GM12878 (cell line): Measurements from ENCODE around the gene PAGE2. TPM values are rescaled to one million over a fixed set of nuclear protein-coding genes. Genes with fewer than 3 reads are reported as not detected.

Experiments used
- ATAC-seq: fragments of 200-7000 bp; cut with Tn5 transposase; 3 replicates; pipeline ENCODE4 v1.9.1; 2020; ENCODE audit warnings: mild to moderate bottlenecking, moderate library complexity
- BruUV-seq: library from RNA; stranded (reverse); fragments of 400-500 nt; replicated peaks from 2 replicates; lab custom pipeline; 2021; lab: Mats Ljungman, UMichigan
- CTCF ChIA-PET: fragments of 300-600 bp; sonication (Branson Sonifier 250); formaldehyde crosslinking; extraction: SDS; loops from one replicate; lab custom pipeline; 2021; ENCODE audit warnings: inconsistent platforms; lab: Yijun Ruan, JAX
- POLR2A ChIA-PET: fragments of 350-600 bp; formaldehyde crosslinking; extraction: SDS; loops from one replicate; lab custom pipeline; 2021; ENCODE audit warnings: inconsistent platforms; lab: Charles Lee
- RAD21 ChIA-PET: fragments of 300-600 bp; sonication (Branson Sonifier 250); formaldehyde crosslinking; loops from one replicate; lab custom pipeline; 2023; ENCODE audit warnings: antibody characterized with exemption; ENCODE audit not compliant: unreplicated experiment; lab: Charles Lee
- SMC1A ChIA-PET: fragments of 300-600 bp; sonication (Branson Sonifier 250); formaldehyde crosslinking; loops from one replicate; lab custom pipeline; 2023; ENCODE audit not compliant: unreplicated experiment, uncharacterized antibody; lab: Charles Lee
- DNase-seq: peaks from one replicate; pipeline ENCODE4 v3.0.0-alpha.2; 2011; ENCODE audit warnings: low read depth, low spot score
- FAIRE-seq: peaks from 3 replicates; lab custom pipeline; 2011; peaks lifted over from hg19 to GRCh38; lab: Jason Lieb, UNC
- H2AFZ ChIP-seq: 2 replicates; pipeline ENCODE4 v1.6.0; 2011; ENCODE audit warnings: low read depth, low read length, control low read depth; ENCODE audit not compliant: control insufficient read depth
- H3K27ac ChIP-seq: 2 replicates; pipeline ENCODE4 v1.5.1; 2011; ENCODE audit warnings: control low read depth; ENCODE audit not compliant: control insufficient read depth, insufficient read depth
- H3K27me3 ChIP-seq, 2 experiments: replicated peaks in 1 of 2; 2 replicates each; pipeline versions ENCODE4 v1.6.0 to v1.6.1; 2011; ENCODE audit warnings: low read length in 1 of 2; ENCODE audit not compliant: control insufficient read depth in 2 of 2, insufficient read depth in 2 of 2
- H3K36me3 ChIP-seq, 2 experiments: 2 replicates each; pipeline ENCODE4 v1.5.1; 2011; ENCODE audit warnings: low read length in 1 of 2; ENCODE audit not compliant: control insufficient read depth in 2 of 2, insufficient read depth in 2 of 2
- H3K4me1 ChIP-seq: 2 replicates; pipeline ENCODE4 v1.6.1; 2011; ENCODE audit warnings: mild to moderate bottlenecking, low read length, moderate library complexity, mixed read lengths; ENCODE audit not compliant: control insufficient read depth, insufficient read depth
- H3K4me2 ChIP-seq: 2 replicates; pipeline ENCODE4 v1.6.0; 2011; ENCODE audit warnings: control low read depth; ENCODE audit not compliant: control insufficient read depth, insufficient read depth
- H3K4me3 ChIP-seq: fragments of 200-600 bp; sonication (generic); 2 replicates; pipeline ENCODE4 v1.5.1; 2016
- H3K79me2 ChIP-seq: 2 replicates; pipeline ENCODE4 v1.6.0; 2011; ENCODE audit warnings: low read length; ENCODE audit not compliant: control insufficient read depth, insufficient read depth
- H3K9ac ChIP-seq: 2 replicates; pipeline ENCODE4 v1.8.0; 2011; ENCODE audit warnings: low read length, control low read depth, mixed read lengths; ENCODE audit not compliant: control insufficient read depth, insufficient read depth
- H3K9me3 ChIP-seq: replicated peaks from 3 replicates; pipeline ENCODE4 v1.5.1; 2011; ENCODE audit warnings: mild to moderate bottlenecking, low read length; ENCODE audit not compliant: control insufficient read depth, insufficient read depth
- H4K20me1 ChIP-seq: 2 replicates; pipeline ENCODE4 v1.6.0; 2011; ENCODE audit not compliant: control insufficient read depth, insufficient read depth
- BACH1 ChIP-seq: fragments of 450-650 bp; IDR thresholded peaks from 2 replicates; pipeline ENCODE4 v1.6.1; 2017; ENCODE audit warnings: mild to moderate bottlenecking, borderline replicate concordance
- BRCA1 ChIP-seq: IDR thresholded peaks from 2 replicates; pipeline ENCODE4 v1.6.1; 2011; ENCODE audit warnings: low read depth, low read length, improper control_type of control experiment
- EED ChIP-seq: sonication (generic); IDR thresholded peaks from 2 replicates; pipeline ENCODE4 v1.6.1; 2016; ENCODE audit warnings: antibody characterized with exemption, low read depth
- GABPA ChIP-seq: IDR thresholded peaks from 2 replicates; pipeline ENCODE4 v1.6.1; 2014; ENCODE audit warnings: antibody characterized with exemption, low read depth, mild to moderate bottlenecking, inconsistent platforms
- MYB ChIP-seq: fragments of 150-350 bp; IDR thresholded peaks from 2 replicates; pipeline ENCODE4 v1.6.1; 2014; ENCODE audit warnings: mild to moderate bottlenecking, low read depth, low read length, borderline replicate concordance
- NFYA ChIP-seq: IDR thresholded peaks from 2 replicates; pipeline ENCODE4 v1.6.1; 2011; ENCODE audit warnings: low read depth, mild to moderate bottlenecking, low read length, improper control_type of control experiment, borderline replicate concordance
- RAD21 ChIP-seq: IDR thresholded peaks from 2 replicates; pipeline ENCODE4 v1.6.1; 2011; ENCODE audit warnings: mild to moderate bottlenecking, low read depth, low read length, moderate library complexity; ENCODE audit not compliant: insufficient read depth
- RELA ChIP-seq: fragments of 450-650 bp; IDR thresholded peaks from 2 replicates; pipeline ENCODE4 v1.8.0; 2014; ENCODE audit warnings: borderline replicate concordance; ENCODE audit not compliant: partially characterized antibody
- WGBS: methylation state at CpG from one replicate; pipeline ENCODE4 v1.1.6; 2016; ENCODE audit warnings: low lambda C conversion rate; ENCODE audit not compliant: insufficient replicate concordance, insufficient coverage; ENCODE audit errors: missing lambda C conversion rate; 5-methylcytosine and 5-hydroxymethylcytosine counted together
- in situ Hi-C: fragments of 300-500 bp; cut with MboI; formaldehyde crosslinking; loops from 9 replicates; pipeline ENCODE4 v1.14.3; 2018; ENCODE audit warnings: mixed read lengths
- intact Hi-C: fragments of 100-400 bp; cut with micrococcal nuclease; formaldehyde crosslinking; loops from one replicate; pipeline ENCODE4 v1.14.2; 2022; ENCODE audit not compliant: unreplicated experiment
- polyA plus RNA-seq, 11 experiments: library from polyadenylated mRNA; depleted of rRNA in 4 of 11; unstranded in 6 of 11; stranded (reverse) in 5 of 11; fragments of >200 nt; fragmentation: Nextera tagmentation in 4 of 11; fragmentation: Illumina TruSeq in 1 of 11; extraction: Ambion mirVana in 4 of 11; extraction: Trizol in 1 of 11; gene quantifications; 1 replicate in 1 of 11; 2 replicates in 10 of 11; pipeline versions ENCODE4 v1.2.1 to v1.2.3, GENCODE V29; 2011 to 2016; ENCODE audit warnings: inconsistent platforms in 2 of 11, missing spikeins in 2 of 11, low read depth in 1 of 11
- total RNA-seq, 4 experiments: library from RNA; depleted of rRNA in 3 of 4; stranded (reverse); fragments of >200 nt in 3 of 4; fragmentation: Illumina TruSeq in 1 of 4; extraction: Trizol in 1 of 4; gene quantifications; 2 replicates each; pipeline versions ENCODE4 v1.2.1 to v1.2.3, GENCODE V29; 2013 to 2021
- TF ChIP-seq, protein P1 (sequence below): fragments of 450-650 bp; IDR thresholded peaks from 2 replicates; pipeline ENCODE4 v1.6.1; 2017; ENCODE audit warnings: antibody characterized with exemption, mild to moderate bottlenecking, moderate library complexity
- TF ChIP-seq, protein P2 (sequence below): IDR thresholded peaks from 2 replicates; pipeline ENCODE4 v1.6.1; 2011; ENCODE audit warnings: borderline replicate concordance, low read depth, mild to moderate bottlenecking, moderate library complexity, low read length; ENCODE audit not compliant: insufficient read depth, poor library complexity, severe bottlenecking
- TF ChIP-seq, protein P3 (sequence below): IDR thresholded peaks from 2 replicates; pipeline ENCODE4 v1.6.1; 2012; ENCODE audit warnings: low read depth, low read length, improper control_type of control experiment

The PAGE2 gene
- total and polyA plus RNA-seq, 10 of the 15 experiments (the other 5 are each of a cell fraction or from before 2014, with no cell fraction given) = 0.81 TPM; not detected in 9

DNA sequence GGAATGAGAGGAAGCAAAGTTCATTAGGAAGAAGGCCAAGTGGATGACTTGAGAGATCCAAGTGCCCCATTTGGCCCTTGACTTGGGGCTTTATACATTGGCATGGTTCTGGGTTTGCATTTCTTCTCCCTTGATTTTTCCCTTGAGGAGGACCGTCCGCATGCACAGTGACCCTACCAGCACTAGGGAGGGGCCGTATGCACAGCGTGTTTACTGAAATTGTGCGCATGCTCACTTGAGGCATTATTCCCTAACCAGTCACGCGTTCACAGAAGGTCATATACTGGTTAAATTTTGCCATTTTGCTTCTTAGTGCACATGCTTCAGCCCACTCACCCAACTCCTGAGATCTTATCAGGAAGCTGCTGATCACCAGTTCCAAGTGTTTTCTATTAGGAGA, 35.1 kb downstream of the PAGE2 start:
- WGBS = 47% methylated on average over 7 of the region's 7 CpGs
- Histone ChIP-seq H3K27me3 (no peaks in the 10 kb centered on the region; a peak in 1 of 4 replicates), H3K27ac (no peak overlapping the region), H3K79me2 (no peaks in the 10 kb centered on the region), H3K9ac (no peak overlapping the region), H3K4me1 (no peaks in the 10 kb centered on the region), H3K9me3 (no peaks in the 10 kb centered on the region), H3K4me2 (no peak overlapping the region), H2AFZ (no peak overlapping the region), H4K20me1 (no peaks in the 10 kb centered on the region), H3K4me3 (no peak overlapping the region), H3K36me3 (no peaks in the 10 kb centered on the region)
- CTCF ChIA-PET = no interaction called here
- RAD21 ChIA-PET = no interaction called here
- no TSS peak for BruUV-seq
- TF ChIP-seq, protein P1, sequence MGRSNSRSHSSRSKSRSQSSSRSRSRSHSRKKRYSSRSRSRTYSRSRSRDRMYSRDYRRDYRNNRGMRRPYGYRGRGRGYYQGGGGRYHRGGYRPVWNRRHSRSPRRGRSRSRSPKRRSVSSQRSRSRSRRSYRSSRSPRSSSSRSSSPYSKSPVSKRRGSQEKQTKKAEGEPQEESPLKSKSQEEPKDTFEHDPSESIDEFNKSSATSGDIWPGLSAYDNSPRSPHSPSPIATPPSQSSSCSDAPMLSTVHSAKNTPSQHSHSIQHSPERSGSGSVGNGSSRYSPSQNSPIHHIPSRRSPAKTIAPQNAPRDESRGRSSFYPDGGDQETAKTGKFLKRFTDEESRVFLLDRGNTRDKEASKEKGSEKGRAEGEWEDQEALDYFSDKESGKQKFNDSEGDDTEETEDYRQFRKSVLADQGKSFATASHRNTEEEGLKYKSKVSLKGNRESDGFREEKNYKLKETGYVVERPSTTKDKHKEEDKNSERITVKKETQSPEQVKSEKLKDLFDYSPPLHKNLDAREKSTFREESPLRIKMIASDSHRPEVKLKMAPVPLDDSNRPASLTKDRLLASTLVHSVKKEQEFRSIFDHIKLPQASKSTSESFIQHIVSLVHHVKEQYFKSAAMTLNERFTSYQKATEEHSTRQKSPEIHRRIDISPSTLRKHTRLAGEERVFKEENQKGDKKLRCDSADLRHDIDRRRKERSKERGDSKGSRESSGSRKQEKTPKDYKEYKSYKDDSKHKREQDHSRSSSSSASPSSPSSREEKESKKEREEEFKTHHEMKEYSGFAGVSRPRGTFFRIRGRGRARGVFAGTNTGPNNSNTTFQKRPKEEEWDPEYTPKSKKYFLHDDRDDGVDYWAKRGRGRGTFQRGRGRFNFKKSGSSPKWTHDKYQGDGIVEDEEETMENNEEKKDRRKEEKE = no peak
- no peak for TF ChIP-seq RAD21
- TF ChIP-seq, protein P2, sequence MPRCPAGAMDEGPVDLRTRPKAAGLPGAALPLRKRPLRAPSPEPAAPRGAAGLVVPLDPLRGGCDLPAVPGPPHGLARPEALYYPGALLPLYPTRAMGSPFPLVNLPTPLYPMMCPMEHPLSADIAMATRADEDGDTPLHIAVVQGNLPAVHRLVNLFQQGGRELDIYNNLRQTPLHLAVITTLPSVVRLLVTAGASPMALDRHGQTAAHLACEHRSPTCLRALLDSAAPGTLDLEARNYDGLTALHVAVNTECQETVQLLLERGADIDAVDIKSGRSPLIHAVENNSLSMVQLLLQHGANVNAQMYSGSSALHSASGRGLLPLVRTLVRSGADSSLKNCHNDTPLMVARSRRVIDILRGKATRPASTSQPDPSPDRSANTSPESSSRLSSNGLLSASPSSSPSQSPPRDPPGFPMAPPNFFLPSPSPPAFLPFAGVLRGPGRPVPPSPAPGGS = no peak
- TF ChIP-seq, protein P3, sequence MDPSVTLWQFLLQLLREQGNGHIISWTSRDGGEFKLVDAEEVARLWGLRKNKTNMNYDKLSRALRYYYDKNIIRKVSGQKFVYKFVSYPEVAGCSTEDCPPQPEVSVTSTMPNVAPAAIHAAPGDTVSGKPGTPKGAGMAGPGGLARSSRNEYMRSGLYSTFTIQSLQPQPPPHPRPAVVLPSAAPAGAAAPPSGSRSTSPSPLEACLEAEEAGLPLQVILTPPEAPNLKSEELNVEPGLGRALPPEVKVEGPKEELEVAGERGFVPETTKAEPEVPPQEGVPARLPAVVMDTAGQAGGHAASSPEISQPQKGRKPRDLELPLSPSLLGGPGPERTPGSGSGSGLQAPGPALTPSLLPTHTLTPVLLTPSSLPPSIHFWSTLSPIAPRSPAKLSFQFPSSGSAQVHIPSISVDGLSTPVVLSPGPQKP = no peak
- no peak for TF ChIP-seq MYB
- no peak for TF ChIP-seq GABPA
- TF ChIP-seq BRCA1 = no peak
- no peak for TF ChIP-seq RELA
- no peak for TF ChIP-seq BACH1
- TF ChIP-seq NFYA = no peak
- TF ChIP-seq EED = no peak
- FAIRE-seq = no peak
- SMC1A ChIA-PET = interaction anchor here (1.0 kb wide), 1 partner anchor 11 kb away, joined by 3 read pairs; no protein-coding TSS in a partner anchor
- intact Hi-C loops (no loop called here), in situ Hi-C loops (no loop called here)
- POLR2A ChIA-PET = no interaction called here
- no peak for ATAC-seq
- no peak for DNase-seq
